ENCODE data around the gene PRRT3.
"Not testable (repeated sequence)": the region's sequence is repeated elsewhere in the genome, so short reads cannot be mapped to it uniquely, and the experiment has no call there.

PRRT3 gene

GRCh38 chr3:9918261-9919038, 33.8 kb downstream of the PRRT3 start:
- DNase-seq (ENCODE audit: low read depth): no peak

- DNase-seq (ENCODE audit: low read depth): no peak
These were observed 34.4 kb downstream of the PRRT3 start for GRCh38 chr3:9917820-9918219.

- no peak for DNase-seq (ENCODE audit: low read depth)
These were observed 35.2 kb downstream of the PRRT3 start, which contains the start of gene IL17RC for GRCh38 chr3:9916734-9917680. IL17RC (plus strand) TSS chr3:9917098; CDS start chr3:9917316, 218 bp downstream.

- no peak for DNase-seq (ENCODE audit: low read depth)
These were observed 35.9 kb downstream of the PRRT3 start for GRCh38 chr3:9916346-9916733.

GRCh38 chr3:9915254-9916141, 36.7 kb downstream of the PRRT3 start:
- DNase-seq (ENCODE audit: low read depth): no peak

GRCh38 chr3:9914559-9915253, 37.5 kb downstream of the PRRT3 start:
- DNase-seq (ENCODE audit: low read depth): no peak

- DNase-seq (ENCODE audit: low read depth): no peak
These were observed 38.2 kb downstream of the PRRT3 start for GRCh38 chr3:9914011-9914410.

GRCh38 chr3:9913601-9914000, 38.6 kb downstream of the PRRT3 start:
- no peak for DNase-seq (ENCODE audit: low read depth)

- DNase-seq (ENCODE audit: low read depth): no peak
These were observed 39.8 kb downstream of the PRRT3 start for GRCh38 chr3:9912294-9912935.

GRCh38 chr3:9911863-9912262, 40.3 kb downstream of the PRRT3 start:
- no peak for DNase-seq (ENCODE audit: low read depth)

GRCh38 chr3:9909221-9910013, 42.8 kb downstream of the PRRT3 start:
- no peak for DNase-seq (ENCODE audit: low read depth)

- no peak for DNase-seq (ENCODE audit: low read depth)
These were observed 43.9 kb downstream of the PRRT3 start for GRCh38 chr3:9908286-9908685.

- DNase-seq (ENCODE audit: low read depth): no peak
These were observed 45.7 kb downstream of the PRRT3 start for GRCh38 chr3:9906480-9906879.

- DNase-seq (ENCODE audit: low read depth): no peak
These were observed 48.3 kb downstream of the PRRT3 start for GRCh38 chr3:9903904-9904303.

- DNase-seq (ENCODE audit: low read depth): no peak
These were observed 49.0 kb downstream of the PRRT3 start for GRCh38 chr3:9903238-9903624.

GRCh38 chr3:9902372-9903237, 49.6 kb downstream of the PRRT3 start, which contains the start of gene IL17RE:
IL17RE (plus strand) TSS chr3:9902848; CDS start chr3:9902933, 85 bp downstream.
- DNase-seq (ENCODE audit: low read depth): no peak

- no peak for DNase-seq (ENCODE audit: low read depth)
These were observed 50.2 kb downstream of the PRRT3 start for GRCh38 chr3:9901967-9902366.

- not testable (repeated sequence) for DNase-seq (ENCODE audit: low read depth)
These were observed 51.2 kb downstream of the PRRT3 start for GRCh38 chr3:9900965-9901415.

GRCh38 chr3:9899289-9899791, 52.9 kb downstream of the PRRT3 start:
- no peak for DNase-seq (ENCODE audit: low read depth)

All from stimulated activated CD8-positive, alpha-beta memory T cell treated with anti-CD3 and anti-CD28 coated beads, Interleukin-15, amount 100 ng/mL, for 1 hour (primary cell).